GM23338 (cell line): ENCODE measurements around the gene VMAC. TPM values are rescaled to one million over a fixed set of nuclear protein-coding genes. Genes with fewer than 3 reads are reported as not detected.
A peak's percentile ranks its signal among the peaks of the same experiment; 100 is the strongest.

ENCODE experiments used
- ATAC-seq: fragments of 200-7000 bp; cut with Tn5 transposase; 3 replicates; pipeline ENCODE4 v1.9.1; 2020
- DNase-seq: peaks from one replicate; pipeline ENCODE4 v3.0.0-alpha.2; 2015; ENCODE audit warnings: low spot score
- H2AFZ ChIP-seq: fragments of 200-600 bp; sonication (generic); 2 replicates; pipeline ENCODE4 v1.8.0; 2016; ENCODE audit warnings: antibody characterized with exemption, mild to moderate bottlenecking, moderate library complexity
- H3F3A ChIP-seq: fragments of 200-600 bp; sonication (generic); replicated peaks from 2 replicates; pipeline ENCODE4 v1.8.0; 2017; ENCODE audit warnings: antibody characterized with exemption, mixed run types, low read depth
- H3K27ac ChIP-seq: fragments of 200-600 bp; sonication (generic); 2 replicates; pipeline ENCODE4 v1.6.1; 2016; ENCODE audit warnings: low read depth
- H3K27me3 ChIP-seq: fragments of 200-600 bp; sonication (generic); 2 replicates; pipeline ENCODE4 v1.8.0; 2016; ENCODE audit warnings: mild to moderate bottlenecking, mixed run types, moderate library complexity; ENCODE audit not compliant: insufficient read depth
- H3K36me3 ChIP-seq: fragments of 200-600 bp; sonication (generic); 2 replicates; pipeline ENCODE4 v1.8.0; 2016; ENCODE audit warnings: mild to moderate bottlenecking; ENCODE audit not compliant: insufficient read depth
- H3K4me1 ChIP-seq: fragments of 200-600 bp; sonication (generic); 2 replicates; pipeline ENCODE4 v1.8.0; 2016; ENCODE audit warnings: mild to moderate bottlenecking, moderate library complexity; ENCODE audit not compliant: insufficient read depth
- H3K4me2 ChIP-seq: fragments of 200-600 bp; sonication (generic); 2 replicates; pipeline ENCODE4 v1.7.1; 2017; ENCODE audit warnings: mixed run types
- H3K4me3 ChIP-seq: fragments of 200-600 bp; sonication (generic); 2 replicates; pipeline ENCODE4 v1.6.1; 2016; ENCODE audit warnings: mixed run types
- H3K79me2 ChIP-seq: fragments of 200-600 bp; sonication (generic); replicated peaks from 2 replicates; pipeline ENCODE4 v1.8.0; 2017; ENCODE audit warnings: mild to moderate bottlenecking; ENCODE audit not compliant: insufficient read depth
- H3K9me2 ChIP-seq: fragments of 200-600 bp; sonication (generic); 2 replicates; pipeline ENCODE4 v1.8.0; 2017; ENCODE audit not compliant: insufficient read depth
- H4K20me1 ChIP-seq: fragments of 200-600 bp; sonication (generic); replicated peaks from 2 replicates; pipeline ENCODE4 v1.8.0; 2017; ENCODE audit warnings: mild to moderate bottlenecking; ENCODE audit not compliant: insufficient read depth
- H3K27ac Mint-ChIP-seq: 2 replicates; pipeline ENCODE4 v1.8.0; 2020; ENCODE audit warnings: inconsistent platforms, mild to moderate bottlenecking, moderate library complexity, mixed read lengths
- H3K27me3 Mint-ChIP-seq: 3 replicates; pipeline ENCODE4 v1.8.0; 2022; ENCODE audit warnings: low read depth, mild to moderate bottlenecking, moderate library complexity, mixed read lengths, inconsistent platforms; ENCODE audit not compliant: insufficient read depth, poor library complexity
- H3K36me3 Mint-ChIP-seq: 3 replicates; pipeline ENCODE4 v1.8.0; 2021; ENCODE audit warnings: low read depth, mild to moderate bottlenecking, inconsistent platforms, moderate library complexity, mixed read lengths
- H3K4me1 Mint-ChIP-seq: 3 replicates; pipeline ENCODE4 v1.8.0; 2020; ENCODE audit warnings: mild to moderate bottlenecking, inconsistent platforms, mixed read lengths
- H3K4me3 Mint-ChIP-seq: 3 replicates; pipeline ENCODE4 v1.8.0; 2021; ENCODE audit warnings: moderate library complexity, mild to moderate bottlenecking, inconsistent platforms, mixed read lengths
- H3K9me3 Mint-ChIP-seq: 3 replicates; pipeline ENCODE4 v1.8.0; 2020; ENCODE audit warnings: moderate library complexity, mild to moderate bottlenecking, inconsistent platforms, mixed read lengths
- CREB1 ChIP-seq: fragments of 250-450 bp; sonication (Bioruptor Pico); IDR thresholded peaks from 2 replicates; pipeline ENCODE4 v1.5.0; 2020; ENCODE audit warnings: low read depth, mild to moderate bottlenecking, moderate library complexity
- EZH2 ChIP-seq: fragments of 200-600 bp; sonication (generic); IDR thresholded peaks from one replicate; pipeline ENCODE4 v1.8.0; 2017; ENCODE audit warnings: antibody characterized with exemption, mild to moderate bottlenecking, low read depth; ENCODE audit not compliant: unreplicated experiment
- JUNB ChIP-seq: IDR thresholded peaks from one replicate; pipeline ENCODE4 v1.6.1; 2016; ENCODE audit warnings: antibody characterized with exemption; ENCODE audit not compliant: unreplicated experiment
- POLR2AphosphoS5 ChIP-seq: IDR thresholded peaks from 2 replicates; pipeline ENCODE4 v1.6.1; 2016; ENCODE audit warnings: antibody characterized with exemption, low read depth
- STAT1 ChIP-seq: IDR thresholded peaks from one replicate; pipeline ENCODE4 v1.6.1; 2016; ENCODE audit warnings: antibody characterized with exemption; ENCODE audit not compliant: unreplicated experiment
- ZNF331 ChIP-seq: fragments of 250-450 bp; sonication (Bioruptor Pico); IDR thresholded peaks from 2 replicates; pipeline ENCODE4 v1.5.0; 2020; ENCODE audit warnings: low read depth, mild to moderate bottlenecking, moderate library complexity
- polyA plus RNA-seq: library from polyadenylated mRNA; unstranded; fragments of >200 nt; fragmentation: Nextera tagmentation; extraction: Ambion mirVana; gene quantifications from 2 replicates; pipeline ENCODE4 v1.2.1, GENCODE V29; 2016
- total RNA-seq: library from RNA; depleted of rRNA; stranded (reverse); fragments of >200 nt; shearing (Covaris generic); gene quantifications from 2 replicates; pipeline ENCODE4 v1.2.3, GENCODE V29; 2014
- TF ChIP-seq, protein P1 (sequence below), 2 experiments: fragments of 200-600 bp in 1 of 2; sonication (generic) in 1 of 2; conservative IDR thresholded peaks; 2 replicates each; pipeline versions ENCODE4 v1.5.1 to v1.6.1; 2016 to 2017; ENCODE audit warnings: antibody characterized with exemption in 2 of 2, low read depth in 2 of 2, mild to moderate bottlenecking in 2 of 2, moderate library complexity in 1 of 2
- TF ChIP-seq, protein P2 (sequence below): IDR thresholded peaks from one replicate; pipeline ENCODE4 v1.6.1; 2018; ENCODE audit warnings: antibody characterized with exemption; ENCODE audit not compliant: unreplicated experiment
- TF ChIP-seq, protein P3 (sequence below): fragments of 250-450 bp; sonication (Bioruptor Pico); IDR thresholded peaks from 2 replicates; pipeline ENCODE4 v1.5.0; 2020; ENCODE audit warnings: mild to moderate bottlenecking, moderate library complexity

VMAC gene
- total and polyA plus RNA-seq, 2 experiments from 2014 or later: 0.79 to 3.7 TPM

DNA sequence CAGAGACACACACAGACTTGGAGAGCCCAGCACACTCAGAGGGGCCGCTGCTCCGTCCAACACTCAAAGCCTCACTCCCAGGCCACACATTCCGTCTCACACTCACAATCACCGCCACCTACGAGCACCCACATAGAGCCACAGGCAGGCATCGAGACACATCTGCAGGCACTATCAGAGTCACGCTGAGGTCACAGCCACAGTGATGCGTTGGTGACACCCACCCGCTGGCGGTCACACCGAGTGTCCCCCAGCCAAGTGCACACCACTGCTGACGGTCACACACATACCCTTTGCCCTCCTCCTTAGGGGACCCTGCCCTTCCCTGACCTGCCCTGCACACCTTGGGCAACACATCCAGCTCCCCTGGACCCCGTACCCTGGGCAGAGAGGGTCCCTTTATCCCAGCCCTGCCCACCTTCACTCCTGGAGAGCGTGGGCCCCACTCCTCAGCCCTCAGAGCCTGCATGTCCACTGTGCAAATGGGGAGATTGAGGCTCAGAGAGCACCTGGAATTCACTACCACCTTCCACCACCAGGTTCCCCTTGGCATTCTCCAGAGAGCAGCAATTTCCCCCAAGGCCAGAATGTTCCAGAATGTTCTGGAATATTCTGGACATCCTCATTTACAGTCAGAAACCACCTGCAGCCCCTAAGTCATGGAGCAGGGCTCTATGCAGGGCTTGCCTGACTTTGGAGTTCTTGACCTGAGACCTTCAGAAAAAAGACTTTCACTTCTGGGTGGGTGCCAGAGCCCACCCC lies 39.8 kb upstream of the VMAC start:
- Histone ChIP-seq H2AFZ (no peak overlapping the region), H3K4me2 (no peak overlapping the region), H3K79me2 (no peaks in the 10 kb centered on the region), H3K9me2 (no peaks in the 10 kb centered on the region), H3K36me3 (no peaks in the 10 kb centered on the region), H3F3A (no peaks in the 10 kb centered on the region), H3K27me3 (no peaks in the 10 kb centered on the region), H3K4me1 (no peaks in the 10 kb centered on the region), H3K27ac (no peak overlapping the region), H4K20me1 (no peaks in the 10 kb centered on the region), H3K4me3 (no peak overlapping the region)
- peak overlapping the region; percentile 78; the same call in 1 of the 2 replicates for H3K27ac Mint-ChIP-seq
- H3K9me3 Mint-ChIP-seq: peaks cover 3% of the 10 kb centered on the region; the same call in 1 of the 3 replicates
- DNase-seq: peak; percentile 28
- TF ChIP-seq, protein P1, sequence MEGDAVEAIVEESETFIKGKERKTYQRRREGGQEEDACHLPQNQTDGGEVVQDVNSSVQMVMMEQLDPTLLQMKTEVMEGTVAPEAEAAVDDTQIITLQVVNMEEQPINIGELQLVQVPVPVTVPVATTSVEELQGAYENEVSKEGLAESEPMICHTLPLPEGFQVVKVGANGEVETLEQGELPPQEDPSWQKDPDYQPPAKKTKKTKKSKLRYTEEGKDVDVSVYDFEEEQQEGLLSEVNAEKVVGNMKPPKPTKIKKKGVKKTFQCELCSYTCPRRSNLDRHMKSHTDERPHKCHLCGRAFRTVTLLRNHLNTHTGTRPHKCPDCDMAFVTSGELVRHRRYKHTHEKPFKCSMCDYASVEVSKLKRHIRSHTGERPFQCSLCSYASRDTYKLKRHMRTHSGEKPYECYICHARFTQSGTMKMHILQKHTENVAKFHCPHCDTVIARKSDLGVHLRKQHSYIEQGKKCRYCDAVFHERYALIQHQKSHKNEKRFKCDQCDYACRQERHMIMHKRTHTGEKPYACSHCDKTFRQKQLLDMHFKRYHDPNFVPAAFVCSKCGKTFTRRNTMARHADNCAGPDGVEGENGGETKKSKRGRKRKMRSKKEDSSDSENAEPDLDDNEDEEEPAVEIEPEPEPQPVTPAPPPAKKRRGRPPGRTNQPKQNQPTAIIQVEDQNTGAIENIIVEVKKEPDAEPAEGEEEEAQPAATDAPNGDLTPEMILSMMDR (conservative IDR thresholded peaks at IDR 0.05; ENCODE audit: low read depth in 2 of 2): 0 out of 4 replicates have a peak, but pooled peaks of 1 of the 2 experiments have one; percentile 29
- TF ChIP-seq, protein P2, sequence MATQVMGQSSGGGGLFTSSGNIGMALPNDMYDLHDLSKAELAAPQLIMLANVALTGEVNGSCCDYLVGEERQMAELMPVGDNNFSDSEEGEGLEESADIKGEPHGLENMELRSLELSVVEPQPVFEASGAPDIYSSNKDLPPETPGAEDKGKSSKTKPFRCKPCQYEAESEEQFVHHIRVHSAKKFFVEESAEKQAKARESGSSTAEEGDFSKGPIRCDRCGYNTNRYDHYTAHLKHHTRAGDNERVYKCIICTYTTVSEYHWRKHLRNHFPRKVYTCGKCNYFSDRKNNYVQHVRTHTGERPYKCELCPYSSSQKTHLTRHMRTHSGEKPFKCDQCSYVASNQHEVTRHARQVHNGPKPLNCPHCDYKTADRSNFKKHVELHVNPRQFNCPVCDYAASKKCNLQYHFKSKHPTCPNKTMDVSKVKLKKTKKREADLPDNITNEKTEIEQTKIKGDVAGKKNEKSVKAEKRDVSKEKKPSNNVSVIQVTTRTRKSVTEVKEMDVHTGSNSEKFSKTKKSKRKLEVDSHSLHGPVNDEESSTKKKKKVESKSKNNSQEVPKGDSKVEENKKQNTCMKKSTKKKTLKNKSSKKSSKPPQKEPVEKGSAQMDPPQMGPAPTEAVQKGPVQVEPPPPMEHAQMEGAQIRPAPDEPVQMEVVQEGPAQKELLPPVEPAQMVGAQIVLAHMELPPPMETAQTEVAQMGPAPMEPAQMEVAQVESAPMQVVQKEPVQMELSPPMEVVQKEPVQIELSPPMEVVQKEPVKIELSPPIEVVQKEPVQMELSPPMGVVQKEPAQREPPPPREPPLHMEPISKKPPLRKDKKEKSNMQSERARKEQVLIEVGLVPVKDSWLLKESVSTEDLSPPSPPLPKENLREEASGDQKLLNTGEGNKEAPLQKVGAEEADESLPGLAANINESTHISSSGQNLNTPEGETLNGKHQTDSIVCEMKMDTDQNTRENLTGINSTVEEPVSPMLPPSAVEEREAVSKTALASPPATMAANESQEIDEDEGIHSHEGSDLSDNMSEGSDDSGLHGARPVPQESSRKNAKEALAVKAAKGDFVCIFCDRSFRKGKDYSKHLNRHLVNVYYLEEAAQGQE: no peak
- TF ChIP-seq, protein P3, sequence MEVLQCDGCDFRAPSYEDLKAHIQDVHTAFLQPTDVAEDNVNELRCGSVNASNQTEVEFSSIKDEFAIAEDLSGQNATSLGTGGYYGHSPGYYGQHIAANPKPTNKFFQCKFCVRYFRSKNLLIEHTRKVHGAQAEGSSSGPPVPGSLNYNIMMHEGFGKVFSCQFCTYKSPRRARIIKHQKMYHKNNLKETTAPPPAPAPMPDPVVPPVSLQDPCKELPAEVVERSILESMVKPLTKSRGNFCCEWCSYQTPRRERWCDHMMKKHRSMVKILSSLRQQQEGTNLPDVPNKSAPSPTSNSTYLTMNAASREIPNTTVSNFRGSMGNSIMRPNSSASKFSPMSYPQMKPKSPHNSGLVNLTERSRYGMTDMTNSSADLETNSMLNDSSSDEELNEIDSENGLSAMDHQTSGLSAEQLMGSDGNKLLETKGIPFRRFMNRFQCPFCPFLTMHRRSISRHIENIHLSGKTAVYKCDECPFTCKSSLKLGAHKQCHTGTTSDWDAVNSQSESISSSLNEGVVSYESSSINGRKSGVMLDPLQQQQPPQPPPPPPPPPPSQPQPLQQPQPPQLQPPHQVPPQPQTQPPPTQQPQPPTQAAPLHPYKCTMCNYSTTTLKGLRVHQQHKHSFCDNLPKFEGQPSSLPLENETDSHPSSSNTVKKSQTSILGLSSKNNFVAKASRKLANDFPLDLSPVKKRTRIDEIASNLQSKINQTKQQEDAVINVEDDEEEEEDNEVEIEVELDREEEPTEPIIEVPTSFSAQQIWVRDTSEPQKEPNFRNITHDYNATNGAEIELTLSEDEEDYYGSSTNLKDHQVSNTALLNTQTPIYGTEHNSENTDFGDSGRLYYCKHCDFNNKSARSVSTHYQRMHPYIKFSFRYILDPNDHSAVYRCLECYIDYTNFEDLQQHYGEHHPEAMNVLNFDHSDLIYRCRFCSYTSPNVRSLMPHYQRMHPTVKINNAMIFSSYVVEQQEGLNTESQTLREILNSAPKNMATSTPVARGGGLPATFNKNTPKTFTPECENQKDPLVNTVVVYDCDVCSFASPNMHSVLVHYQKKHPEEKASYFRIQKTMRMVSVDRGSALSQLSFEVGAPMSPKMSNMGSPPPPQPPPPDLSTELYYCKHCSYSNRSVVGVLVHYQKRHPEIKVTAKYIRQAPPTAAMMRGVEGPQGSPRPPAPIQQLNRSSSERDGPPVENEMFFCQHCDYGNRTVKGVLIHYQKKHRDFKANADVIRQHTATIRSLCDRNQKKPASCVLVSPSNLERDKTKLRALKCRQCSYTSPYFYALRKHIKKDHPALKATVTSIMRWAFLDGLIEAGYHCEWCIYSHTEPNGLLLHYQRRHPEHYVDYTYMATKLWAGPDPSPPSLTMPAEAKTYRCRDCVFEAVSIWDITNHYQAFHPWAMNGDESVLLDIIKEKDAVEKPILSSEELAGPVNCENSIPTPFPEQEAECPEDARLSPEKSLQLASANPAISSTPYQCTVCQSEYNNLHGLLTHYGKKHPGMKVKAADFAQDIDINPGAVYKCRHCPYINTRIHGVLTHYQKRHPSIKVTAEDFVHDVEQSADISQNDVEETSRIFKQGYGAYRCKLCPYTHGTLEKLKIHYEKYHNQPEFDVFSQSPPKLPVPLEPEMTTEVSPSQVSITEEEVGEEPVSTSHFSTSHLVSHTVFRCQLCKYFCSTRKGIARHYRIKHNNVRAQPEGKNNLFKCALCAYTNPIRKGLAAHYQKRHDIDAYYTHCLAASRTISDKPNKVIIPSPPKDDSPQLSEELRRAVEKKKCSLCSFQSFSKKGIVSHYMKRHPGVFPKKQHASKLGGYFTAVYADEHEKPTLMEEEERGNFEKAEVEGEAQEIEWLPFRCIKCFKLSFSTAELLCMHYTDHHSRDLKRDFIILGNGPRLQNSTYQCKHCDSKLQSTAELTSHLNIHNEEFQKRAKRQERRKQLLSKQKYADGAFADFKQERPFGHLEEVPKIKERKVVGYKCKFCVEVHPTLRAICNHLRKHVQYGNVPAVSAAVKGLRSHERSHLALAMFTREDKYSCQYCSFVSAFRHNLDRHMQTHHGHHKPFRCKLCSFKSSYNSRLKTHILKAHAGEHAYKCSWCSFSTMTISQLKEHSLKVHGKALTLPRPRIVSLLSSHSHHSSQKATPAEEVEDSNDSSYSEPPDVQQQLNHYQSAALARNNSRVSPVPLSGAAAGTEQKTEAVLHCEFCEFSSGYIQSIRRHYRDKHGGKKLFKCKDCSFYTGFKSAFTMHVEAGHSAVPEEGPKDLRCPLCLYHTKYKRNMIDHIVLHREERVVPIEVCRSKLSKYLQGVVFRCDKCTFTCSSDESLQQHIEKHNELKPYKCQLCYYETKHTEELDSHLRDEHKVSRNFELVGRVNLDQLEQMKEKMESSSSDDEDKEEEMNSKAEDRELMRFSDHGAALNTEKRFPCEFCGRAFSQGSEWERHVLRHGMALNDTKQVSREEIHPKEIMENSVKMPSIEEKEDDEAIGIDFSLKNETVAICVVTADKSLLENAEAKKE (CRISPR knock-in tag): no peak
- TF ChIP-seq EZH2 (no peak), POLR2AphosphoS5 (no peak), CREB1 (CRISPR knock-in tag) (no peak), STAT1 (no peak), JUNB (no peak), ZNF331 (CRISPR knock-in tag) (no peak)
- no peaks in the 10 kb centered on the region; the same call in 2 of the 3 replicates for H3K36me3 Mint-ChIP-seq
- no peak overlapping the region for H3K4me3 Mint-ChIP-seq
- H3K4me1 Mint-ChIP-seq: no peaks in the 10 kb centered on the region
- peak; percentile 38; the same call in 2 of the 3 replicates for ATAC-seq
- peaks cover 13% of the 10 kb centered on the region for H3K27me3 Mint-ChIP-seq
